C1 segment of cervical spinal cord (tissue), 14 donors: Measurements from ENCODE around the gene DNMT3A.
A peak's percentile ranks its signal among the peaks of the same experiment; 100 is the strongest.

Source experiments
- DNase-seq, 14 donors: peaks; one replicate each; lab custom pipeline; 2025; lab: John Stamatoyannopoulos, UW

DNMT3A gene

GRCh38 chr2:25328152-25329085, 13.3 kb downstream of the DNMT3A start:
- peak in 1 of 14 donors; percentile 33 for DNase-seq

- no peak for DNase-seq
Observed at GRCh38 chr2:25326326-25327013, 15.3 kb downstream of the DNMT3A start.

- peak in 7 of 14 donors; percentile 20 to 83 (median 53) for DNase-seq
Observed at GRCh38 chr2:25324905-25325592, 16.7 kb downstream of the DNMT3A start.

- no peak for DNase-seq
Observed at GRCh38 chr2:25324251-25324650, 17.5 kb downstream of the DNMT3A start.

GRCh38 chr2:25323610-25324189, 18.0 kb downstream of the DNMT3A start:
- no peak for DNase-seq

- no peak for DNase-seq
Observed at GRCh38 chr2:25323042-25323514, 18.6 kb downstream of the DNMT3A start.

GRCh38 chr2:25322312-25322711, 19.4 kb downstream of the DNMT3A start:
- no peak for DNase-seq

GRCh38 chr2:25320077-25320476, 21.6 kb downstream of the DNMT3A start:
- no peak for DNase-seq

GRCh38 chr2:25316101-25316500, 25.6 kb downstream of the DNMT3A start:
- DNase-seq: peak in 5 of 14 donors; percentile 24 to 42 (median 30)

- no peak for DNase-seq
Observed at GRCh38 chr2:25315316-25315680, 26.4 kb downstream of the DNMT3A start.

- peak in 11 of 14 donors; percentile 24 to 77 (median 55) for DNase-seq
Observed at GRCh38 chr2:25314514-25315315, 27.0 kb downstream of the DNMT3A start.

GRCh38 chr2:25313711-25314513, 27.8 kb downstream of the DNMT3A start:
- no peak for DNase-seq

GRCh38 chr2:25312958-25313710, 28.6 kb downstream of the DNMT3A start:
- no peak for DNase-seq

- peak in 1 of 14 donors; percentile 53 for DNase-seq
Observed at GRCh38 chr2:25311865-25312575, 29.7 kb downstream of the DNMT3A start.

- DNase-seq: peak in 5 of 14 donors; percentile 27 to 75 (median 61)
Observed at GRCh38 chr2:25310965-25311864, 30.5 kb downstream of the DNMT3A start.

- no peak for DNase-seq
Observed at GRCh38 chr2:25310709-25310964, 31.1 kb downstream of the DNMT3A start.

GRCh38 chr2:25309402-25309801, 32.3 kb downstream of the DNMT3A start:
- peak in 7 of 14 donors; percentile 23 to 58 (median 45) for DNase-seq

GRCh38 chr2:25308599-25308998, 33.1 kb downstream of the DNMT3A start:
- peak in 4 of 14 donors; percentile 32 to 53 (median 48) for DNase-seq
